ENCODE measurements around the gene ASTN2.
"Not testable (repeated sequence)": the region's sequence is repeated elsewhere in the genome, so short reads cannot be mapped to it uniquely, and the experiment has no call there.

The ASTN2 gene

DNA sequence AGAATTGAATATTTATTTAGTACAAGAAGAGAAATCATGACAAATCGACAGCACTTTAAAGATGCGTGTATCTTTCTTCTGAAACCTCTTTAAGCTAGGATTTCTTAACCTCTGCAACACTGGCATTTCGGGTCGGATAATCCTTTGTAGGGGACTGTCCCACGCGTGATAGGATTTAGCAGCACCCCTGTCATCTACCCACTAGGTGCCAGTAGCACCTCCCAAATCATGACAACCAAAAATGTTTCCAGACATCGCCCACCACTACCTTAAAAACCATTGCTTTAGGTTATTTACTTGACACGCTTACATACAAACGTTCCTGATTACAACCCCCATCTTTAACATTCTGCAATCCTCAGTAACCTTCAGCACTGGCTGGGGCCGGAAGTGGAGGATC lies 504.7 kb downstream of the ASTN2 start:
- DNase-seq = no peak

DNA sequence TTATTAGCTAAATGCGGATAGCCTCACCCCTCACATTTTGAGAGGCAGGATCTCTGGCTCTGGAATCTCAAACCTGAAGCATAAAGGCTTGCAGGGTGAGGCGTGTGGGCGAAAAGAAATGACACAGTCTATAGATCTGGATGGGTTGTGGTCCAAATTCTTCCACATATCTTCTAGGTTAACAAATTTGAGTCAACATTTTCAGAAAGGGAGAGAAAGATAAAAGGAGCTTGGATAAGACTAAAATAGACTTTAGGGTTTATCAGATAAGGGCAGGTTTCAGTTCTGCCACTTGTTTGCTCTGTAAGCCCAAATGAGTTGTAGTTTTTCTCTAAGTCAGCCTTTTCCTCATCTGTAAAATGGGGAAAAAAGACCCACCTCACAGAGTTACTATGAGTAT lies 506.9 kb downstream of the ASTN2 start:
- no peak for DNase-seq

DNA sequence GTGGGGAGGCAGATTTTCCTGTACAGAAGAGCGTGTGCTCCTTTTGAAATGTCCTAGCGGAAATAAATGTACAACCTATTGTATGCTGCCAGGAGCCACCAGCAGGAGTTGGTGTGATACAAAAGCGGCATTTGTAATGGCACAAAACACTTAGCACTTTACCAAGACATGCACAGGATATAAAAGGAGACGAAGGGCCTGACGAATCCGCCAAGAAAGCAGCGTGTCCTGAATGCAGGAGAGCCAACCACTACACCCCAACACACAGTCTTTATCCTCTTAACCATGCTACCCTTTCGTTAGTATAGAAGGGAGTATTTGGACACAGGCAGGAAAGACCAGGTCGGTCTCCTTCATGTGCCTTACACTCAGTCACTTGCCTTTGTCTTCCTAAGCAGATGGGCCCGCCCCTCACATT lies 509.7 kb downstream of the ASTN2 start:
- no peak for DNase-seq

DNA sequence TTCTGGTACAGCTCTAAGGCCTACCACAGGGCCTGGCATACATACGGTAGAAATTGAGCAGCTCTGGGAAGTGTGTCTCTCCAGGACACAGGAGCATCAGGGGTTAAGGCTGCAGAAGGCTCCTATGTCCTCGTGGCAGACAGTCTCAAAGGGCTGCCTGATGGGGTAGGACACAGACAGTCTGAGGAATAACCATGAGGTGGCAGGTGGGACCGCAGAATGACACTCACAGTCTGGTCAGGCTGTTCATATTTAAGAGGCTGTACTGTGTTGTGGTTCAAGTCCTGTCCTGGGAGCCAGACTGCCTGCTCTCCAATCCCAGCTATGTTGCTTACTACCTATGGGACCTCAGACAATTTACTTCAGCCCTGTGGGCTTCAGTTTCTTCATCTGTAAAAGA lies 510.7 kb downstream of the ASTN2 start:
- no peak for DNase-seq

DNA sequence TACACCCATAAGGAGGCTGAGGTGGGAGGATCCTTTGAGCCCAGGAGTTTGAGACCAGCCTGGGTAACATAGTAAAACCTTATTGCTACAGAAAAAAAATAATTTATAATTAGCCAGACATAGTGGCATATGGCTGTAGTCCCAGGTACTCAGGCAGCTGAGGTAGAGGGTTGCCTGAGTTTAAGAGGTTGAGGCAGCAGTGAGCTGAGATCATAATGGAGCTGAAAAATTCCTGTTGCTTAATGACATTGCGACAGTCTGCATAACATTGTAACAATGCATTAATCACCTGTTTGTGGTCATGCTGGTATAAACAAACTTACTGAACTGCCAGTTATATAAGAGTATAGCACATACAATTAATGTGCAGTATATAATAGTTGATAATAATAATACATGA lies 513.6 kb downstream of the ASTN2 start:
- DNase-seq = no peak

DNA sequence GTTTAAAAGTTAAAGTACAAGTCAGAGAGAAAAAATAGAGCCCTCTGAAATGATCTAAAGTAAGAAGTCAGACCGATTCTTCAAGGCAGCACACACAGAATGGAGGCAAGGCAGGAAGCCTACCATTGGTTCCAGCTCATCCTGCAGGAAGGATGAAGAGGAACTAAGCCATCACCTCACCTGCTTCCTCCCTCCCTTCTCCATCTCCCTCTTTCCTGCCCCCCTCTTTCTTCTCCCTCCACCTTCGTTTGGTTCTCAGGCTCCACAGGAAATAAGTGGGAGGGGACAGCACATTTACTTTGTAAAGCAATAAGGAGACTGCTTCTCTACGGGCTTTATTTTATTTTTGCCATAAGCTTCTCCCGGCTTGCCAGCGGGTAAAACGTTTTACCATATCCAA lies 514.3 kb downstream of the ASTN2 start:
- DNase-seq = no peak

DNA sequence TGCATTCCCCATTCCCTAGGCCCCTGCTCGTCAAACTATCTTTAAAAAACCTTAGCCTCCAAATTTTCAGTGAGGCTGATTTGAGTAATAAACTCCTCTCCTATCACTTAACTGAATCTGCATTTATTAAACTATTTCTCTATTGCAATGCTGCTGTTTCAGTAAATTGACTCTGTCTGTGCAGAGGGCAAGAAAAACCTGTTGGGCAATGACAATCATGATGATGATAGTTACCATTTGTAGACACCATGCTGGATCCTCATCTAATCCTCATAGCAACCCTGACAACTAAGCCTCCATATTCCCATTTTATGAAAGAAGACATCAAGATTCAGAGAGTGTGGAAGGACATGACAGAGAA lies 514.9 kb downstream of the ASTN2 start:
- no peak for DNase-seq

DNA sequence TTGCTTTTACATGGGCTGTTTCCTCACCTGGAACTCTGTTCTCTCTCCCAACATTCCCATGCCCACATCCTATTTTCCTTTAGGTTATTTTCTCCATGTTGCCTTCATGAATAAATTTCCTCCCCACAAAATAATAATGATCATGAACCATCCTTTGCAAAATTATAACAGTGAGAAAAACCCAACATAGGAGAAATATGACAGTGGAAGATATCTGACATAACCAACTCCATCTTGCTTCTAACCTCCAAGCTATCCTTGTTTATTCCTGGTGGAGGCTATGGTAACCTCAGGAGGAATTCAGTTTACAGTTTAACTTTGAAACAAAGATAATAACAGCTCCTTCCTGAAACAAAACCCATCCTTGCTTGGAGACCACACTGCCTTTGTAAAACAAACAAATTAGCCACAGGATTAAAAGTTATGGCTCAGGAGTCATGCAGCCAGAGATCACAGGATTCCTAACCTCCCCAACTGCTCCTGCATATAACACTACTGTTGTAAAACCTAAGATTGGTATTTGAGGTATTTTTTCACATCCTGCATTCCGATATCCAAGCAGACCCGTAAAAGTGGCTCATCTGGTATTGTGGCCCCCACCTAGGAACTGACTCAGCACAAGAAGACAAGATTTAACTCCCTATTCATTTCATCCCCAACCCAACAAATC lies 515.4 kb downstream of the ASTN2 start:
- no peak for DNase-seq

DNA sequence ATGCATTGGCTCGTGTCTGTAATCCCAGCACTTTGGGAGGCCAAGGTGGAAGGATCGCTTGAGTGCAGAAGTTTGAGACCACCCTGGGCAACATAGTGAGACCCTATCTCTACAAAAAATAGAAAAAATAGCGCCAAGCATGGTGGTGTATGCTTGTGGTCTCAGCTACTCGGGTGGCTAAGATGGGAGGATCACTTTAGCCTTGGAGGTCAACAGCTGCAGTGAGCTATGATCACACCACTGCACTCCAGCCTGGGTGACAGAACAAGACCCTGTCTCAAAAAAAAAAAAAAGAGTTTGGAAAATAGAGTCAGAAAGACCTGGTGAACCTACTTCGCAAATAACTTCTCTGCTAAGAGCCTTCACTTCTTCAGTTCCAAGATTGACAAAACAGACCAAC lies 516.7 kb downstream of the ASTN2 start:
- not testable (repeated sequence) for DNase-seq

DNA sequence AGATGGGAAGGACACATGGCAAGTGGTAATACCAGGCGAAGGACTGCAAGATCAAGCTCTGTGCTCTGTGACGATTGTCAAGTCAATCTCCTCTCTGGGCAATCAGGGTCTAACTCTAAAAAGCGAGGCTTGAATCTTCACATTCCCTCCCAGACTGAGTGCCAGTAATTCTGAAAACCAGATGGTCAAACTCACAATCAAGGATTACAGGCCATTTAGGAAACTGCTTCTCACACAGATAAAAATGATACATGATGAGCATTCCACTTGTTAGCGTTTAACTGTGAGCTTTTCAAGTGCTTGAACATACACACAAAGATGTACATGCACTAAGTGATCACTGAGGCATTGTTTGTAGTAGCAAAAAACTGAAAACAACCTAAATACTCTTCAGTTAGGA lies 517.7 kb downstream of the ASTN2 start:
- no peak for DNase-seq

DNA sequence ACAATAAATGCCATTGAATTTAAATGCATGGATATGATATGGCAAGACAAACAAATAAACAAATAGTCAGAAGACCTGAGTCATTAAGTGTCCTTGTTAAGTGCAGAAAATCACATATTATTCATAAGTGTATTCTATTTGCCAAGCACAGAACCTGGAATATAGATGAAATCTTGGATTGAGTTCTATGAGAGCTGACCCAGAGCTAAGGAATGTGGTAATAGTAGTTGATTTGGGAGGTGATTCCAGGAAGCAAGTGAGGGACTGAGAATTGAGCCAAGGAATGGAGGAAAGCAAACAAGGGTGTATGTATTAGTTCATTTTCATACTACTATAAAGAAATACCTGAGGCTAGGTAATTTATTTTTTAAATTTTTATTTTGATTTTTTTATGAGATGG lies 518.9 kb downstream of the ASTN2 start:
- no peak for DNase-seq

DNA sequence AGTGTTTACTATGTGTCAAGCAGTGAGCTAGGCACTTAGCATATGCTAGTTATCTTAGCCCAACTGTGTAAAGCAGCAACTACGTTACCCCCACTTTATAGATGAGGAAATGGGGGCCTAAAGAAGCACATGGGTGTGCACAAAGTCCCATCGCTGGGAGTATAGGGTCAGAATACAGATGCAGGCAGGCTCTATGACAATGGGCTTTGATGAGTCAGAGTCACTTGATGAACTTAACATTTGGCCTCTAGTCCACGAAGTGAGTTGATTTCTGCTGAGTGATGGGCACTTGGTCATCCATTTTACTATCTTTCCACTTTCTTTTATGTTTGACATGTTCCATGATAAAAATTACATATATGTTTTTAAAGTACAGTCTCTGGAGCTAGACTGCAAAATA lies 523.4 kb downstream of the ASTN2 start:
- no peak for DNase-seq

DNA sequence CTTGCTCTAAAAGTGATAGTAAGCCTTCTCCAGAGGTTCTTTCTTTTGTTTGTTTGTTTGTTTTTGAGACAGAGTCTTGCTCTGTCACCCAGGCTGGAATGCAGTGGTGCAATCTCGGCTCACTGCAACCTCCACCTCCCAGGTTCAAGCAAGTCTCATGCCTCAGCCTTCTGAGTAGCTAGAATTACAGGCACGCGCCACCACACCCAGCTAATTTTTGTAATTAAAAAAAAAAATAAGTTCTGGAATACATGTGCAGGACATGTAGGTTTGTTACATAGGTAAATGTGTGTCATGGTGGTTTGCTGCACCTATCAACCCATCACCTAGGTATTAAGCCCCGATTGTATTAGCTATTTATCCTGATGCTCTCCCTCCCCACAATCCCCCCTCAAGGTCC lies 526.4 kb downstream of the ASTN2 start:
- not testable (repeated sequence) for DNase-seq

DNA sequence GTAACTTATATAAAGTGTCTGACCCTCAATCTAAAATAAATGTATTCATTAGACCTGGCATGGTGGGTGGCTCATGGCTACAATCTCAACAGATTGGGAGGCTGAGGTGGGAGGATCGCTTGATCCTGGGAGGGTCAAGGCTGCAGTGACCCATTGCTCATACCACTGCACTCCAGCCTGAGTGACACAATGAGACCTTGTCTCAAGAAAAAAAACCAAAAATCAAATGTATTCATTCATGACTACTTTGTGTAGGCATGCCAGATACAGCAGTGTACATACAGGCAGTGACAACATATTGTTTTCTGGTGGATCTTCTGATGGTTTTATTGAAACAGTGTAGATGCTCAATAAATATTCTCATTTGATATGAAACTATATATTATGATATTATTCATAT lies 526.8 kb downstream of the ASTN2 start:
- DNase-seq = no peak

DNA sequence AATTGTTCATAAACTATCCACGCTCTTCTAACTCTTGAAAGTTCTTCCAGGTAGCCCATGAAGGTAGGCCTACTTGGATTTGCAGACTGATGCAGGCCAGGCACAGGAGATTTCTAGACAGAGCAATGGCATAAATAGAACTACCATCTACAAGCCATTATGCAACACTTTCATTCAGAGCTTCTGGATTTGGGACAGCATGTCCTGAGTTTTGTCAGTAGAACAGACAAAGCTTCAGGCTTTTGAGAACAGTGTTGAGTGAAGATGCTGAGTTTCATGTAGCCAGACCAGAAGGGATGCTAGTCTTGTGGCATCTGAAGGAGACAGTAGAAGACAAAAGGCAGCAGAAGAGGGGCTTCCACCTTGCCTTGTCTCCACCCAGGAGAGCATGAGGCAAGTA lies 531.2 kb downstream of the ASTN2 start:
- no peak for DNase-seq

DNA sequence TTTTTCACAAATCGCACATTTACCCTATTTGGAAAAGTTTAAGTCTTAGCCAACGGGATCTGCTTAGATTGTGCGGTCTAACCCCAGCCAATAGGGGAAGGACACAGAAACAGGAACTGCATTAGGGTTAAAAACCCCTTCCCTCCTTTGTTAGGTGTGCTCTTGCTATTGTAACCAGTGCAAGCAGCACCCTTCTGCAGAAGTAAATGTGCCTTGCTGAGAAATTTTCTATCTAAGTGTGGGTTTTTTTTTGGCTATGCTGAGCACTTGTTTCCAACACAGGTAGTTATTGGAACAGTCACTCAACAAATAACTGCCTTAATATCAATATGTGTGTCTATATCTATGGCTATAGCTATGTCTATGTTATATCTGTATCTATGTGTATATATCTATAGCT lies 537.8 kb downstream of the ASTN2 start:
- no peak for DNase-seq

DNA sequence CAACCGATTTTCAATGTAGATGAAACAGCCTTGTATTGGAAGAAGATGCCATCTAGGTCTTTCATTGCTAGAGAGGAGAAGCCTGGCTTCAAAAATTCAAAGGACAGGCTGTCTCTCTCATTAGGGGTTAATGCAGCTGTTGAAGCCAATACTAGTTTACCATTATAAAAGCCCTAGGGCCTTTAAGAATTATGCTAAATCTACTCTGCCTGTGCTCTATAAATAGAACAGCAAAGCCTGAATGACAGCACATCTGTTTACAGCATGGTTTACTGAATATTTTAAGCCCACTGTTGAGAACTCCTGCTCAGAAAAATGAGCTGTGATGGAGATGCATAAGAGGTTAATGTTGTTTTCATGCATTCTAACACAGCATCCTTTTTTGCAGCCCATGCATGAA lies 539.3 kb downstream of the ASTN2 start:
- no peak for DNase-seq

DNA sequence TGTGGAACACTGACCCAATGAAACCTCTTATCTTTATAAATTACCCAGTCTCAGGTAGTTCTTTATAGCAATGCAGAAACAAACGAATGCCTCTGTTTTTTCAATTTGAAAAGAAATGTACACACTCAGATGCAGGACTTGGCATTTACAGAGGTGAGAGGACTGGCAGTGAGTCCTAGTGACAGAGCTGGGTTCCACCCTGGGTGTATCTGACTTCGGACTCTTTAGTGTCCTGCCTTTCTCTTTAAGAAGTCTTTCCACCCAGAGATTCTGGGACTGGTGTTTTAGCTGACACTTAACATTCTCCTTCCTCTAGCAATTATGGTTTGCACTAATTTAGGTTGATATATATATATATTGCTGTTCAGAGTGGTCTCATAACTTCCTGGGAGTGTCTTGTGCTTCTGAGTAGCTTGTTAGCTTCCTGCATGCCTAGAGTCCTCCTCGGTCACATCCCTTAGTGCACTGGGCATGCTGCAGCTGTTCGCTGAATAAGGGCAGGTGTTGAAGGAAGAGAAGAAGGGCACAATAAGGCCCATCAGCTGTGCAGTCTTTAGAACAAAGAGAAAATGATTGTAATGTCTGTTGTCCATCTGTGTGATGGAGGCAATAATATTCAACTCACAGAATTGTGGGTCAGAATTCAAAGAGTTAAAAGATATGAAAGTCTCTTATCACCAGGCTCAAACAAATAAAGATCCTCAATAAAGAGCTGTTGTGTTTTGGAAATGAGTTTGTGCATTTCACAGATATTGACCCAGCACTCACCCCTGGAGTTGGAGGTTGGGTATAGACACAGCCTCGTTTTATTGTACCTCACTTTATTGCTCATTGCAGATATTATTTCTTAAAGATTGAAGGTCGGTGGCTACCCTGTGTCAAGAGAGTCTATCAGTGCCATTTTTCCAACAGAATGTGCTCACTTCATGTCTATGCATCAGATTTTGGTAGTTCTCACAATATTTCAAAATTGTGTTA lies 540.6 kb downstream of the ASTN2 start:
- DNase-seq = no peak

DNA sequence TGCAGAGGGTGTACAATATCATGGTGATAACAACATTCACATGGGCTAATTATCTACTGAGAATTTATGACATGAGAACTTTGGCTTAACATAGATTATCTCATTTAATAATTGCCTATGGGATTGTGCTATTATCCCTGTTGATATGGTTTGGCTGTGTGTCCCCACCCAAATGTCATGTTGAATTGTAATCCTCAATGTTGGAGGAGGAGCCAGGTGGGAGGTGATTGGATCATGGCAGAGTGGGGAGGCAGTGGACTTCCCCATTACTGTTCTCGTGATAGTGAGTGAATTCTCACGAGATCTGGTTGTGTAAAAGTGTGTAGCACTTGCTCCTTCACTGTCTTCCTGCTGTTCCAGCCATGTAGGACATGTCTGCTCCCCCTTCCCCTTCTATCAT lies 541.4 kb downstream of the ASTN2 start:
- no peak for DNase-seq

DNA sequence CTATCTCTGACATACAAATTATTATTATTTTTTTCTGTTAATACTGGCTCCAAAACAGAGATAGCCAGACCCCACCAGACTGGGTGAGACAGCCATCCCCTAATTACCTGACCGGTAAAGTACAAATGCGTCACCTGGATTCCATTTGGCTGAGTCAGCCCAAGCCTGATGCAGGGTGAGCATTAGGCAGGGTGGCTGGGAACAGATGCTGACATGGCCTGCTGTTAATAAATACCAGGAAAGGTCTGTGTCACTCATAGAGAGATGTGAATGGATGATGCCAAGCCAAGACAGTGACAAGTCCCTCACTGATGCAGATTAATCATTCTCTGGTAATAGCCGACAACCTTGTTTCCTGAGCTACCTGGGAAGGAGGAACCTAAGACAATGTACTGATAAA lies 544.3 kb downstream of the ASTN2 start:
- no peak for DNase-seq

DNA sequence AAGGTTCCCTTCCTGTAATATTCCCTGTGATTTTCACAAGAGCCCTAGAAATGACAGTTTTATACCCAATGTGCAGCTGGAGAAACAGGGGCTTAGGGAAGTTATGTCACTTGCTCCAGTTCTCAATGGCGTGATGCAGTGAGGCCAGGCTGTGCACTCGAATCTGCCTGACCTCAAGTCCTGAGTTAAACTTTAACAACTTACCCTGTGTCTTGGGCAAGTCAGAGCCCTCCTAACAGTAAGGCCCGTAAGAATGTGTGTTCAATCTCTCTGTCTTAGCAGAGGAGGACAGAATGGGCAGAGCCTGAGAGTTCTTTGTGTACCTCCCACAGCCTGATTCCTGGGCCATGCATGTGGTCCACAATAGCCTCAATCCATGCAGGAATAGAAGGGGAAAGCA lies 546.7 kb downstream of the ASTN2 start:
- DNase-seq = no peak

DNA sequence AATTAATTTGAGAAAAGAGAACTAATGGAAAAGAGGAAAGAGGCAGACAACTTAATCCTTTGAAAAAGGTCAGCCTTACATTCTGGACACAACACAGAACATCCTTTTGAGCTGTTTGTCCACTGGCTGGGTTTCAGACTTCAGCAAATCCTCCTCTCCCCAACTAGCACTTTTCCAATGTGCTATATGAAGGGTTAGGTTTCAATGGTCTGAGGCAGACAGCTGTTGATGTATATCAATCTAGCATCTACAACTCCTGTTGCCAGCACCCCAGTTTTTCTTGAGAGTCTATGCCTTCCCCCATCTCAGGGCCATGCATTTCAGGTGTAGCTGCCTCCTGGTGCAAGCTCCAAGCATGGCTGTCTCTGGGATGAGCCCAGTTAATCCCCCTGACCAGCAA lies 553.5 kb downstream of the ASTN2 start:
- DNase-seq = no peak

DNA sequence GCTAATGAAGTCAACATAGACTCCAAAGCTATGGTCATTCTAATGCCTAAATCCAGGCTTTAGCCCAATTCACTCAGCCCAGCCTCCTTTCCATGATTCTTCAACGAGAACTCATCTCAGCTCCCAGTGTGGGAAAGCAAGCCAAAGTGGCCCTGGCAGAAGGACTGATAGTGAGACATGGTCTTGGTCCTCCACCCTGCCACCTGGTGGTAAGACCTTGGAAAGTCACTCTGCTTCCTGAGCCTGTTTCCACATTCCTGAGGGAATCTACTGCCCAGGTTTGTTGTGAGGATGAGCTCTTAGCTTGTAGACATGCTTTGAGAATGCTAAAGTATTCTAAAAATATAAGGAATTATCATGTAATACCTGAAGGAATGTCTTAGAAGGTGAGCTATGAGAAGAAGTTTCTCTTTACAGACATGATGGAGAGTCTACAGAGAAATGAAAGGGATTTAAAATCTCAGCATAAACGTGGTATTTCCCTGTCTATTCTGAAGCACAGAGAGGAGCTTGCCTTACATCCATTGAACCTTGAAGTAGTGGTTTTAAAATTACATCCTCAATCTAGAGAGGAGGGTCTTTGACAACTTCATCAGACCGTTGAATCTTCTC lies 554.2 kb downstream of the ASTN2 start:
- DNase-seq = peak; percentile 32 to 43

DNA sequence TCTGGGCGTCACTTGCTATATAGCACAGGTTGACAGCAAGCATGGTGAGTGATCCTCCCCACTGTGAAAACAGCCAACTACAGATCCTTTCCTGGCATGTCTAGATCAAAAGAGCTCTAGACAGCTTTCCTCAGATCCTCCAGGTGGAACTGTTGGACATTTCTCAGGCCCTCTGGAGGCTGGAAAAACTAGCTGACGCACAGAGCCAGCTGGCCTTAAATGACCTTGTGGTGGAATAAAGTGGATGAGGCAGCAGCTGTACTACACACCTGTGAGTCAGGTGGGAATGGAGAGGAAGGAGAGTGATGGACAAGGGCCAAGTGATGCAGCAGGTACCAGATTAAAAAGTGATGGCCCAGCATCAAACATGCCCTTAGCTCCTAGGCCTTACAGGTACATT lies 555.1 kb downstream of the ASTN2 start:
- no peak for DNase-seq
